ENCODE data around the gene MAG.
"Not testable (repeated sequence)": the region's sequence is repeated elsewhere in the genome, so short reads cannot be mapped to it uniquely, and the experiment has no call there.

The MAG gene

GRCh38 chr19:35278578-35279284, 13.2 kb upstream of the MAG start:
- no peak overlapping the region for H3K4me3 ChIP-seq (ENCODE audit: low read length)
- no peaks in the 10 kb centered on the region for H3K4me1 ChIP-seq (ENCODE audit: insufficient read depth, low read length)
- H3K27me3 ChIP-seq (ENCODE audit: insufficient read depth, low read length): no peaks in the 10 kb centered on the region
- H3K36me3 ChIP-seq (ENCODE audit: insufficient read depth, low read depth, low read length): peaks cover 33% of the 10 kb centered on the region; the same call in 1 of the 2 replicates
- H3K27ac ChIP-seq (ENCODE audit: low read length): no peak overlapping the region
- H3K9me3 ChIP-seq (ENCODE audit: insufficient read depth, low read depth, low read length): no peaks in the 10 kb centered on the region
- H3K9ac ChIP-seq (ENCODE audit: low read depth, low read length): no peak overlapping the region

DNA sequence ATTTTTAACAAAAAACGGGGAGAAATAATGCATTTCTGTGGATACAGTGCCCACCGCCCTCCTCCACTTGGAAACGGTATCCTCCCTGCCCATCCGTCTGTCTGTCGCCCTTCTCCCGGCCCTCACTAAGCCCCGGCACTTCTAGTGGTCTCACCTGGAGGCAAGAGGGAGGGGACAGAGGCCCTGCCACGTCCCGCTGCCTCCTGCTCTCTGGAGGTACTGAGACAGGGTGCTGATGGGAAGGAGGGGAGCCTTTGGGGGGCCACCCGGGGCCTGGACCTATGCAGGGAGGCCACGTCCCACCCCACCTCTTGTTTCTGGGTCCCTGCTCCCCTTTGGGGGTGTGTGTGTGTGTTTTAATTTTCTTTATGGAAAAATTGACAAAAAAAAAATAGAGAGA, 12.6 kb upstream of the MAG start:
- Histone ChIP-seq H3K9ac (ENCODE audit: low read depth, low read length) (no peak overlapping the region), H3K36me3 (ENCODE audit: insufficient read depth, low read depth, low read length) (peaks cover 26% of the 10 kb centered on the region; the same call in 1 of the 2 replicates), H3K27ac (ENCODE audit: low read length) (no peak overlapping the region), H3K27me3 (ENCODE audit: insufficient read depth, low read length) (no peaks in the 10 kb centered on the region), H3K4me3 (ENCODE audit: low read length) (no peak overlapping the region), H3K4me1 (ENCODE audit: insufficient read depth, low read length) (no peaks in the 10 kb centered on the region), H3K9me3 (ENCODE audit: insufficient read depth, low read depth, low read length) (no peaks in the 10 kb centered on the region)

DNA sequence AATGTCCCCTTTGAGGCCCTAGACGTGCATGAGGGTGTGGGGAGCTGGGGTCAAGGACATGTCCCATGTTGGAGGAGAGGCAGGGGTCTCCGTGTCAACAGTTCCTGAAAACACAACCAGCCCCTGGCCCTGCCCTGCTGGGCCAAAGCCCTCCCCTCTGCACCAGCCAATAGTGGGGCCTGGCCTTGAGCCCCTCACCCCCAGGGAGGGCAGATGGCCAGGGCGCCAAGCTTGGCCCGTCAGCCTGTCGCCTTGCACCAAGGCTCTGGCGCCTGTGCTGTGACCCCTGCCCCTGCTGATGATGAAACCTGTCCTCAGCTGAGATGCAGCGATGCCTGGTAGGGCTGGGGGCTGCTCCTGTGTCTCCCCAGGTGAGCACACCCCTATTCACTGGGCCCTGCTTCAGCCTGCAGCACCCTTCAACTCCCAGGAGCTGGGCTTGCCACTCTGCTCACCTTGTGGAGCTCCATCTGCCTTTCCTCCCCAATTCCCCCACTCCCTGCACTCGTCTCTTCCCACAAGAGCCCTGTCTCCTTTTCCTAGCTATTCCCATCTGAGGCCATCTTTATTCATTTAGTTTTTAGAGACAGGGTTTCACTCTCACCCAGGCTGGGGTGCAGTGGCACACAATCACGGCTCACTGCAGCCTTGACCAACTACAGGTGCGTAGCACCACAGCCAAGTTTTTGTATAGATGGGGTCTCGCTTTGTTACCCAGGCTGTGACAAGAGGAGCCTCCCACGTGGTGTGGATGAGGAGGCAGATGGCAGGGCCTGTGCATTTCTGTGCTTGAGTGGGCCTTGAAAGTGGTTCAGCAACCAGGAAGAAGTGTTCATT, 11.8 kb upstream of the MAG start:
- peaks cover 20% of the 10 kb centered on the region; the same call in 1 of the 2 replicates for H3K36me3 ChIP-seq (ENCODE audit: insufficient read depth, low read depth, low read length)
- no peaks in the 10 kb centered on the region for H3K9me3 ChIP-seq (ENCODE audit: insufficient read depth, low read depth, low read length)
- H3K9ac ChIP-seq (ENCODE audit: low read depth, low read length): no peak overlapping the region
- H3K4me3 ChIP-seq (ENCODE audit: low read length): no peak overlapping the region
- H3K4me1 ChIP-seq (ENCODE audit: insufficient read depth, low read length): peaks cover 7% of the 10 kb centered on the region; the same call in 1 of the 2 replicates
- H3K27ac ChIP-seq (ENCODE audit: low read length): no peak overlapping the region
- no peaks in the 10 kb centered on the region for H3K27me3 ChIP-seq (ENCODE audit: insufficient read depth, low read length)

GRCh38 chr19:35281303-35281702, 10.7 kb upstream of the MAG start:
- H3K4me1 ChIP-seq (ENCODE audit: insufficient read depth, low read length): peaks cover 7% of the 10 kb centered on the region; the same call in 1 of the 2 replicates
- H3K9me3 ChIP-seq (ENCODE audit: insufficient read depth, low read depth, low read length): no peaks in the 10 kb centered on the region
- no peaks in the 10 kb centered on the region for H3K27me3 ChIP-seq (ENCODE audit: insufficient read depth, low read length)
- peaks cover 10% of the 10 kb centered on the region; the same call in 1 of the 2 replicates for H3K36me3 ChIP-seq (ENCODE audit: insufficient read depth, low read depth, low read length)
- no peak overlapping the region for H3K27ac ChIP-seq (ENCODE audit: low read length)
- no peak overlapping the region for H3K4me3 ChIP-seq (ENCODE audit: low read length)
- H3K9ac ChIP-seq (ENCODE audit: low read depth, low read length): no peak overlapping the region

DNA sequence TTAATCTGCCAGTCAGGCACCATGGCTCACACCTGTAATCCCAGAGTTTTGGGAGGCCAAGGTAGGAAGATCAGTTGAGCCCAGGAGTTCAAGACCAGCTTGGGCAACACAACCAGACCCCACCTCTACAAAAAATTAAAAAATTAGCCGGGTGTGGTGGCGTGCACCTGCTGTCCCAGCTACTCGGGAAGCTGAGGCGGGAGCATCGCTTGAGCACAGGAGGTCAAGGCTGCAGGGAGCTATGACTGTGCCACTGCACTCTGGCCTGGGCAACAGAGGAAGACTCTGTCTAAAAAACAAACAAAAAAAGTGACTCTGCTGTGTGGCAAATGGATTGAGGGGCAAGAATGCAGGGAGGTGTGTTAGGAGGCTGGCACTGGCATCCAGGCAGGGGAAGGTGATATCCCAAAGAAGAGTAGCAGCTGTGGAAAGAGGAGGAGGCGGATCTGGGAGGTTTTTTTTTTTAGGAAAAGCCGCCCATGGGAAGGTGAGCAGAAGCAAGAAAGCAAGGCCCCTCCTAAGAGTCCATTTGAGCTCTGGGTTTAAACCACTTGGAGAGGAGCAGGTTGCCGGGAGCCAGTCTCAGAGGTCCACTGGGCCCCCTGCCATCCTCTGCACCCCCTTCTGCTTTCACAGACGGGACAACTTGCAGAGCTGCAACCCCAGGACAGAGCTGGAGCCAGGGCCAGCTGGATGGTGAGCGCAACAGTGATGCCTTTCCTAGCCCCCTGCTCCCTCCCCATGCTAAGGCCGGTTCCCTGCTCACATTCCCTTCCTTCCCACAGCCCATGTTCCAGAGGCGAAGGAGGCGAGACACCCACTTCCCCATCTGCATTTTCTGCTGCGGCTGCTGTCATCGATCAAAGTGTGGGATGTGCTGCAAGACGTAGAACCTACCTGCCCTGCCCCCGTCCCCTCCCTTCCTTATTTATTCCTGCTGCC, 7.5 kb upstream of the MAG start:
- H3K4me1 ChIP-seq (ENCODE audit: insufficient read depth, low read length): peaks cover 7% of the 10 kb centered on the region; the same call in 1 of the 2 replicates
- no peaks in the 10 kb centered on the region for H3K36me3 ChIP-seq (ENCODE audit: insufficient read depth, low read depth, low read length)
- H3K9me3 ChIP-seq (ENCODE audit: insufficient read depth, low read depth, low read length): no peaks in the 10 kb centered on the region
- H3K27ac ChIP-seq (ENCODE audit: low read length): no peak overlapping the region
- no peaks in the 10 kb centered on the region for H3K27me3 ChIP-seq (ENCODE audit: insufficient read depth, low read length)
- H3K9ac ChIP-seq (ENCODE audit: low read depth, low read length): no peak overlapping the region
- no peak overlapping the region for H3K4me3 ChIP-seq (ENCODE audit: low read length)

DNA sequence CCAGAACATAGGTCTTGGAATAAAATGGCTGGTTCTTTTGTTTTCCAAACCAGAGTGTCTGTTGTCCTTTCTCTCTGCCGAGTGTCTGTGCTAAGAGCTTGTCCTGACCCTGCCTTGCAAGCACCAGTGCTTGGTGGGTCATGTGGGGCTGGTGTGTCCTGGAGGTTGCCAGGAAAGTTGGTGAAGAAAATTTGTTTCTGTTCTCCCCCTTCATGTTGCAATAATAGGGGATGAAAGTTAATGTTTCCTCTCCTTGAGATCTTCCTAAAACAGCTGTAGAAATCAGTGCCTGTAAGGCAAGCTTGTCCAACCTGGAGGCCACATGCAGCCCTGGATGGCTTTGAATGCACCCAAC, 6.9 kb upstream of the MAG start:
- H3K9ac ChIP-seq (ENCODE audit: low read depth, low read length): no peak overlapping the region
- no peaks in the 10 kb centered on the region for H3K36me3 ChIP-seq (ENCODE audit: insufficient read depth, low read depth, low read length)
- H3K9me3 ChIP-seq (ENCODE audit: insufficient read depth, low read depth, low read length): no peaks in the 10 kb centered on the region
- H3K4me1 ChIP-seq (ENCODE audit: insufficient read depth, low read length): peaks cover 7% of the 10 kb centered on the region; the same call in 1 of the 2 replicates
- H3K27me3 ChIP-seq (ENCODE audit: insufficient read depth, low read length): no peaks in the 10 kb centered on the region
- H3K27ac ChIP-seq (ENCODE audit: low read length): no peak overlapping the region
- H3K4me3 ChIP-seq (ENCODE audit: low read length): no peak overlapping the region

- H3K9ac ChIP-seq (ENCODE audit: low read depth, low read length); H3K9me3 ChIP-seq (ENCODE audit: insufficient read depth, low read depth, low read length); H3K4me3 ChIP-seq (ENCODE audit: low read length); H3K36me3 ChIP-seq (ENCODE audit: insufficient read depth, low read depth, low read length); H3K27ac ChIP-seq (ENCODE audit: low read length); H3K4me1 ChIP-seq (ENCODE audit: insufficient read depth, low read length); H3K27me3 ChIP-seq (ENCODE audit: insufficient read depth, low read length): not testable (repeated sequence)
Observed at GRCh38 chr19:35285465-35285864, 6.5 kb upstream of the MAG start.

GRCh38 chr19:35286101-35286500, 5.9 kb upstream of the MAG start:
- not testable (repeated sequence) for H3K9ac ChIP-seq (ENCODE audit: low read depth, low read length); H3K27me3 ChIP-seq (ENCODE audit: insufficient read depth, low read length); H3K4me1 ChIP-seq (ENCODE audit: insufficient read depth, low read length)

GRCh38 chr19:35287713-35288112, 4.2 kb upstream of the MAG start:
- Histone ChIP-seq H3K27me3 (ENCODE audit: insufficient read depth, low read length) (0 out of 2 replicates have a peak, but pooled peaks cover under 1% of the 10 kb centered on the region), H3K4me3 (ENCODE audit: low read length) (no peak overlapping the region), H3K27ac (ENCODE audit: low read length) (no peak overlapping the region), H3K9me3 (ENCODE audit: insufficient read depth, low read depth, low read length) (no peaks in the 10 kb centered on the region), H3K36me3 (ENCODE audit: insufficient read depth, low read depth, low read length) (no peaks in the 10 kb centered on the region), H3K4me1 (ENCODE audit: insufficient read depth, low read length) (peaks cover 7% of the 10 kb centered on the region; the same call in 1 of the 2 replicates), H3K9ac (ENCODE audit: low read depth, low read length) (no peak overlapping the region)

More at GRCh38 chr19:35286101-35286500, 5.9 kb upstream of the MAG start:
- H3K27ac ChIP-seq (ENCODE audit: low read length); H3K4me3 ChIP-seq (ENCODE audit: low read length); H3K9me3 ChIP-seq (ENCODE audit: insufficient read depth, low read depth, low read length); H3K36me3 ChIP-seq (ENCODE audit: insufficient read depth, low read depth, low read length): not testable (repeated sequence)

DNA sequence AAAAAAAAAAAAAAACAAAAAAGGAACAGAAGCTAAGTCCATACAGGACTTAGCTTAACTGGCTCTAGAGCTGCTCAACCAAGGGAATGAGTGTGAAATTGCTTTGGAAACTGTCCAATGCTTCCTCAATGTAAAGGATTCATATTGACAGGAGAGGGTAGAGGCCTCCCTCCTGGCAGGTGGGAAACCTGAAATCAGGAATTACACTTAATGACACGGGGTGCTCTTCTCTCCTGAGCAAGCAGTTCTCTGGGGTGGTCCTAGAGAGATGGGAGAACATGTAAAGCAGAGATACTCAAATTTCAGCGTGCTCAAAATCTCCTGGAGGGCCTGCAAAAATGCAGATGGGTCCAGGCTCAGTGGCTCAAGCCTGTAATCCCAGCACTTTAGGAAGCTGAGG, 3.6 kb upstream of the MAG start:
- Histone ChIP-seq H3K27ac (ENCODE audit: low read length) (no peak overlapping the region), H3K4me1 (ENCODE audit: insufficient read depth, low read length) (peaks cover 7% of the 10 kb centered on the region; the same call in 1 of the 2 replicates), H3K36me3 (ENCODE audit: insufficient read depth, low read depth, low read length) (no peaks in the 10 kb centered on the region), H3K27me3 (ENCODE audit: insufficient read depth, low read length) (0 out of 2 replicates have a peak, but pooled peaks cover 5% of the 10 kb centered on the region), H3K4me3 (ENCODE audit: low read length) (no peak overlapping the region), H3K9ac (ENCODE audit: low read depth, low read length) (no peak overlapping the region), H3K9me3 (ENCODE audit: insufficient read depth, low read depth, low read length) (no peaks in the 10 kb centered on the region)

DNA sequence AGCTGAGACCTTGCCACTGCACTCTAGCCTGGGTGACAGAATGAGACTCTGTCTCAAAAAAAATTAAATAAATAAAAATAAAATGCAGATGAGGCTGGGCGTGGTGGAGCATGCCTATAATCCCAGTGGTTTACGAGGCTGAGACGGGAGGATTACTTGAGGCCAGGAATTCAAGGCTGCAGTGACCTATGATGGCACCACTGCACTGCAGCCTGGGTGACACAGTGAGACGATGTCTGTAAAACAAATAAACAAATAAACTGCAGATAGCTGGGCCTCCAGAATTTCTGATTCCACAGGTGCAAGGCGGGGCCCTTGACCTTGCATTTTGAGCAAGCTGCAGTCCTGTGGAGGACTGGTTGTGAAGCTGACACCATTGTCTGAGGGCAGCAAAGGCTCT, 3.1 kb upstream of the MAG start:
- Histone ChIP-seq H3K9me3 (ENCODE audit: insufficient read depth, low read depth, low read length) (no peaks in the 10 kb centered on the region), H3K27me3 (ENCODE audit: insufficient read depth, low read length) (0 out of 2 replicates have a peak, but pooled peaks cover 5% of the 10 kb centered on the region), H3K4me3 (ENCODE audit: low read length) (no peak overlapping the region), H3K36me3 (ENCODE audit: insufficient read depth, low read depth, low read length) (no peaks in the 10 kb centered on the region), H3K9ac (ENCODE audit: low read depth, low read length) (no peak overlapping the region), H3K27ac (ENCODE audit: low read length) (no peak overlapping the region), H3K4me1 (ENCODE audit: insufficient read depth, low read length) (peaks cover 7% of the 10 kb centered on the region; the same call in 1 of the 2 replicates)
